T-cell (primary cell): Measurements from ENCODE around the gene APOL4. TPM values are rescaled to one million over a fixed set of nuclear protein-coding genes. Genes with fewer than 3 reads are reported as not detected.
A peak's percentile ranks its signal among the peaks of the same experiment; 100 is the strongest.

ENCODE experiments used
- ATAC-seq, 4 experiments: fragments of 200-7000 bp in 3 of 4; fragments of 150-1000 bp in 1 of 4; cut with Tn5 transposase; replicated peaks in 1 of 4; 1 replicate in 3 of 4; 2 replicates in 1 of 4; pipeline ENCODE4 v1.10.0; 2021; ENCODE audit warnings: moderate library complexity in 3 of 4, mild to moderate bottlenecking in 2 of 4, moderate number of reproducible peaks in 1 of 4
- CTCF ChIA-PET, 2 donors: fragments of 300-600 bp; sonication (Branson Sonifier 250); formaldehyde crosslinking; loops; one replicate each; lab custom pipeline; 2022; ENCODE audit warnings: antibody characterized with exemption in 2 of 2; lab: Charles Lee
- POLR2A ChIA-PET, 2 donors: fragments of 300-600 bp; sonication (Branson Sonifier 250); formaldehyde crosslinking; loops; one replicate each; lab custom pipeline; 2022; ENCODE audit warnings: antibody characterized with exemption in 2 of 2; lab: Charles Lee
- DNase-seq, 35 experiments: peaks; one replicate each; pipeline versions ENCODE4 v3.0.0 to v3.0.0-alpha.2; 2013 to 2023
- H3K27ac ChIP-seq: one replicate; pipeline ENCODE4 v1.5.1; 2013; ENCODE audit warnings: low read length
- H3K27me3 ChIP-seq, 2 experiments: replicated peaks in 1 of 2; 1 replicate in 1 of 2; 2 replicates in 1 of 2; pipeline versions ENCODE4 v1.6.1 to v1.7.0; 2013; ENCODE audit warnings: low read length in 1 of 2, mixed read lengths in 1 of 2; ENCODE audit not compliant: control insufficient read depth in 2 of 2, insufficient read depth in 2 of 2; ENCODE audit errors: extremely low read depth in 1 of 2
- H3K36me3 ChIP-seq, 2 donors: 1 replicate in 1 of 2; 2 replicates in 1 of 2; pipeline versions ENCODE4 v1.6.1 to v1.7.0; 2013; ENCODE audit warnings: low read length in 1 of 2; ENCODE audit not compliant: control insufficient read depth in 2 of 2, insufficient read depth in 1 of 2; ENCODE audit errors: extremely low read depth in 1 of 2
- H3K4me1 ChIP-seq, 2 experiments: 1 replicate in 1 of 2; 2 replicates in 1 of 2; pipeline versions ENCODE4 v1.6.1 to v1.7.0; 2013; ENCODE audit warnings: low read length in 2 of 2, mixed read lengths in 1 of 2; ENCODE audit not compliant: insufficient read depth in 2 of 2, control insufficient read depth in 1 of 2; ENCODE audit errors: extremely low read depth in 1 of 2
- H3K4me3 ChIP-seq, 2 donors: 1 replicate in 1 of 2; 2 replicates in 1 of 2; pipeline versions ENCODE4 v1.5.1 to v1.7.0; 2013; ENCODE audit warnings: mild to moderate bottlenecking in 2 of 2, low read length in 1 of 2, moderate library complexity in 1 of 2; ENCODE audit not compliant: control insufficient read depth in 1 of 2; ENCODE audit errors: extremely low read depth in 1 of 2
- H3K9me3 ChIP-seq: 2 replicates; pipeline ENCODE4 v1.7.0; 2013
- H3K27ac Mint-ChIP-seq, 2 donors: one replicate each; pipeline ENCODE4 v1.8.0; 2020 to 2021; ENCODE audit warnings: mild to moderate bottlenecking in 2 of 2, mixed read lengths in 2 of 2
- H3K27me3 Mint-ChIP-seq, 2 donors: one replicate each; pipeline ENCODE4 v1.8.0; 2021 to 2022; ENCODE audit warnings: mixed read lengths in 2 of 2
- H3K36me3 Mint-ChIP-seq: one replicate; pipeline ENCODE4 v1.8.0; 2021; ENCODE audit warnings: mixed read lengths
- H3K4me1 Mint-ChIP-seq, 3 donors: one replicate each; pipeline ENCODE4 v1.8.0; 2020 to 2022; ENCODE audit warnings: mixed read lengths in 3 of 3, mild to moderate bottlenecking in 1 of 3
- H3K4me3 Mint-ChIP-seq, 3 donors: one replicate each; pipeline ENCODE4 v1.8.0; 2020 to 2022; ENCODE audit warnings: mild to moderate bottlenecking in 3 of 3, mixed read lengths in 3 of 3, moderate library complexity in 3 of 3
- H3K9me3 Mint-ChIP-seq, 3 donors: one replicate each; pipeline ENCODE4 v1.8.0; 2020 to 2022; ENCODE audit warnings: mixed read lengths in 3 of 3
- WGBS: methylation state at CpG from one replicate; pipeline ENCODE4 v1.1.5; 2013; ENCODE audit warnings: missing lambda C conversion rate; ENCODE audit not compliant: insufficient coverage; 5-methylcytosine and 5-hydroxymethylcytosine counted together
- total RNA-seq, 35 experiments: library from RNA in 6 of 35; stranded (reverse) in 6 of 35; fragments of 120-200 nt in 1 of 35; gene quantifications; one replicate each; pipeline versions ENCODE4 v1.2.1 to v1.2.4 and lab custom pipeline; 2013 to 2026

APOL4 gene
- total RNA-seq, 5 donors from 2014 or later (not counting 1 experiment from before 2014, with no cell fraction given), result 0.22 to 0.72 TPM; not detected in 3

DNA sequence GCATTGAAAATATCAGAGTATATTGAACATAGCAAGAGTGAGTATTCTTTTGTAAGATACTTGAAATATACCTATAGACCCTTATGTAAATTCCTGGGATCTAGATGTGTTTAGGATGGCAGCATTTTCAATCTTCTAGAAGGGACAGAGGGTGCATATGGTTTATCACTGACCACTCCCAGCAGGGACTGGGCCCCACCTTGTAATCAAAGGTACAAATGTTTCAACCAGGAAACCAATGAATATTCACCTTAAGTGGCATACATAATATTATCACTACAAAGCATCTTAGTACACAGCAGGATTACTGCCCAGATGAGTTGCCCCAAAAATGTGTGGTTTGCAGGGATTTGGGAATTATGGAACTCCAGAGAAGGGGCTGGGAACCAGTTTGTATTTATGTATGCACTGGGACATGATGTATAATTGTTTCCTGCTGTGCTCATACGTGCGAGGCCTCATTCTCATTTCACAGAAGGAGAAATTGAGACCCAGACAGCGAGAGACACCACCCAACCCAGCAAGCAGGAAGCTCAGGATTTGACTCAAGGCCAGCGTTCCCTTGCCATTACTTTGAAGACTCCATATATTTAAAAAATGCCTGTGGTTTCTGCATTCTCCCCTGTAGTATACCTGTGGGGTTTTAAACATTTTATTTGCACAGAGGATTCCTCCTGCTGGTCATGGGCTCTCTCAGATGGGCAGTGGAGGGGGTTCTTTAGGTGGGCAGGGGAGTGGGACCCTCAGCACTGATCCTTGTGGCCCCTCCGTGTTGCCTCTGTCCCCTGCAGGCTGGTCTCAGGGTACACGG is 5.2 kb downstream of the APOL4 start:
- Mint-ChIP-seq H3K36me3 (no peaks in the 10 kb centered on the region), H3K4me3 (no peak overlapping the region), H3K9me3 (no peaks in the 10 kb centered on the region), H3K27me3 (peaks cover 4 to 10% of the 10 kb centered on the region in 2 donors), H3K27ac (no peak overlapping the region), H3K4me1 (peaks cover 15 to 22% (median 16%) of the 10 kb centered on the region in 3 donors)
- POLR2A ChIA-PET, result no interaction called here
- no peak for ATAC-seq
- Histone ChIP-seq H3K9me3 (no peaks in the 10 kb centered on the region), H3K27me3 (peaks cover 0 to 20% of the 10 kb centered on the region in 2 experiments), H3K4me3 (no peak overlapping the region), H3K36me3 (no peaks in the 10 kb centered on the region), H3K4me1 (peaks cover 0 to 14% of the 10 kb centered on the region in 2 experiments), H3K27ac (no peak overlapping the region)
- CTCF ChIA-PET, result interaction anchor here in 1 of 2 donors (1.2 kb wide), 1 partner anchor 25 kb away, joined by 3 read pairs; no protein-coding TSS in a partner anchor
- WGBS, result 29% methylated on average over 2 of the region's 6 CpGs
- DNase-seq, result no peak

- no peak overlapping the region for H3K27ac Mint-ChIP-seq
- DNase-seq (peak in 26 of 35 experiments; percentile 1 to 44 (median 19)), ATAC-seq (peak; percentile 58 to 74 (median 66))
- no peaks in the 10 kb centered on the region for H3K36me3 Mint-ChIP-seq
- CTCF ChIA-PET, result interaction anchor here in 1 of 2 donors (0.9 to 1.0 kb wide), 3 partner anchors 26 to 292 kb away, joined by 3 read pairs; no protein-coding TSS in a partner anchor
- peaks cover 0 to 14% of the 10 kb centered on the region in 2 experiments for H3K4me1 ChIP-seq
- no peaks in the 10 kb centered on the region for H3K9me3 ChIP-seq
- H3K27ac ChIP-seq, result no peak overlapping the region
- H3K36me3 ChIP-seq, result no peaks in the 10 kb centered on the region
- WGBS, result 36% methylated on average over 4 of the region's 5 CpGs
- peaks cover 0 to 21% of the 10 kb centered on the region in 2 experiments for H3K27me3 ChIP-seq
- H3K27me3 Mint-ChIP-seq, result peaks cover 4 to 7% of the 10 kb centered on the region in 2 donors
- H3K4me3 Mint-ChIP-seq, result no peak overlapping the region
- no peaks in the 10 kb centered on the region for H3K9me3 Mint-ChIP-seq
- H3K4me1 Mint-ChIP-seq, result peaks cover 15 to 22% (median 16%) of the 10 kb centered on the region in 3 donors
- POLR2A ChIA-PET, result no interaction called here
- H3K4me3 ChIP-seq, result no peak overlapping the region
Observed at GRCh38 chr22:36194971-36195370, 6.6 kb downstream of the APOL4 start.

- H3K27me3 Mint-ChIP-seq, result peaks cover 4 to 6% of the 10 kb centered on the region in 2 donors
- DNase-seq, result no peak
- H3K4me3 Mint-ChIP-seq, result no peak overlapping the region
- peaks cover 15 to 22% (median 16%) of the 10 kb centered on the region in 3 donors for H3K4me1 Mint-ChIP-seq
- POLR2A ChIA-PET, result no interaction called here
- Histone ChIP-seq H3K4me1 (peaks cover 0 to 14% of the 10 kb centered on the region in 2 experiments), H3K9me3 (no peaks in the 10 kb centered on the region), H3K36me3 (no peaks in the 10 kb centered on the region), H3K4me3 (no peak overlapping the region), H3K27me3 (peaks cover 0 to 26% of the 10 kb centered on the region in 2 experiments), H3K27ac (no peak overlapping the region)
- H3K9me3 Mint-ChIP-seq, result no peaks in the 10 kb centered on the region
- no peak for ATAC-seq
- no peaks in the 10 kb centered on the region for H3K36me3 Mint-ChIP-seq
- CTCF ChIA-PET, result interaction anchor here in 1 of 2 donors (0.9 to 1.0 kb wide), 3 partner anchors 27 to 292 kb away, joined by 3 read pairs; no protein-coding TSS in a partner anchor
- 82% methylated on average over 2 of the region's 2 CpGs for WGBS
- peak overlapping the region in 1 of 2 donors; percentile 34 for H3K27ac Mint-ChIP-seq
Observed at GRCh38 chr22:36194385-36194784, 7.2 kb downstream of the APOL4 start.

DNA sequence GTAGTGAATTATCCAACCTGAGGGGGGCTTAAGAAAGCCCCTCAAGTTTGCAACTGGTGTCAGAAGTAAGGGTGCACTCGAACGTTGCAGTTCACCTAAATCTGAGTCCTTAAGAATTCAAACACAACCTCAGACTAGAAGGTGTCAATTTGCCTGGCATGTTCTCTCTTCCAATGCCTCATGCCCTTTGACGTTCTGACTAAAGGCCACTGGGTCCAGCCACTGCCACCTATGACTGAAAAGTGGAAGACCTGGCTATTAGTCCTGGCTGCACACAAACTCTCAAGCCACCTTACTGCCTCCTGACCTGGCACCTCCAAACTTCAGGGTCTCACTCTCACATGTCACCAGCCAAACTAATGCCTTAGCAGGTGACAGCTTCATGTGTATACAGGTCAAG is 8.0 kb downstream of the APOL4 start:
- Mint-ChIP-seq H3K9me3 (no peaks in the 10 kb centered on the region), H3K27ac (no peak overlapping the region), H3K27me3 (peaks cover 4 to 6% of the 10 kb centered on the region in 2 donors), H3K36me3 (no peaks in the 10 kb centered on the region), H3K4me1 (peaks cover 15 to 22% (median 16%) of the 10 kb centered on the region in 3 donors), H3K4me3 (no peak overlapping the region)
- DNase-seq (no peak), ATAC-seq (no peak)
- no peaks in the 10 kb centered on the region for H3K36me3 ChIP-seq
- no peaks in the 10 kb centered on the region for H3K9me3 ChIP-seq
- peaks cover 0 to 14% of the 10 kb centered on the region in 2 experiments for H3K4me1 ChIP-seq
- no peak overlapping the region for H3K27ac ChIP-seq
- no peak overlapping the region for H3K4me3 ChIP-seq
- 51% methylated on average over 3 of the region's 3 CpGs for WGBS
- ChIA-PET CTCF (no interaction called here), POLR2A (no interaction called here)
- H3K27me3 ChIP-seq, result peaks cover 0 to 23% of the 10 kb centered on the region in 2 experiments

DNA sequence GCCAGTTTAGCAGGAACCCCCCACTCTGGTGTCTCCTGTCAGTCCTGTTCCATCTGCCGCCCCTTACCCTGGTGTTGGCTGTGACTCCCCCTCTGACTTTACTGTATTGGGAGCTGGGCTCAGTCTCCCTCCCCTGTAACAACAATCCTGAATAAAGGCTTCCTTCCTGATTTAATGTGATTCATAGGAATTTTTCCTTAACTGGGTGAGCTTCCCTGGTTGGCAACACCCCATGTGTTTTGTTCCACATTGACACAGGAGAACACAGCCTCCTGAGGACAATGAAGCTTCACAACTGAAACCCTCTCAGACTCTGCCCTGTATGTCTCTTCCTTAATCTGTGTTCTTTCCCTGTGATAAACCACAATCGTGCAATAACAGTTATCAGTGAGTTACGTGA is 8.4 kb downstream of the APOL4 start:
- H3K27ac ChIP-seq, result no peak overlapping the region
- H3K4me3 Mint-ChIP-seq, result no peak overlapping the region
- no peak overlapping the region for H3K27ac Mint-ChIP-seq
- POLR2A ChIA-PET, result no interaction called here
- DNase-seq, result no peak
- H3K4me3 ChIP-seq, result no peak overlapping the region
- WGBS, result no CpG with 5 or more reads among the region's 3 CpGs
- peaks cover 0 to 14% of the 10 kb centered on the region in 2 experiments for H3K4me1 ChIP-seq
- H3K27me3 Mint-ChIP-seq, result peaks cover 2 to 3% of the 10 kb centered on the region in 2 donors
- no peaks in the 10 kb centered on the region for H3K36me3 ChIP-seq
- H3K27me3 ChIP-seq, result peaks cover 0 to 21% of the 10 kb centered on the region in 2 experiments
- no peaks in the 10 kb centered on the region for H3K9me3 ChIP-seq
- H3K9me3 Mint-ChIP-seq, result no peaks in the 10 kb centered on the region
- CTCF ChIA-PET, result no interaction called here
- no peaks in the 10 kb centered on the region for H3K36me3 Mint-ChIP-seq
- ATAC-seq, result no peak
- peaks cover 12 to 18% (median 14%) of the 10 kb centered on the region in 3 donors for H3K4me1 Mint-ChIP-seq

GRCh38 chr22:36192542-36192941 is 9.1 kb downstream of the APOL4 start:
- ATAC-seq (no peak), DNase-seq (no peak)
- Mint-ChIP-seq H3K36me3 (no peaks in the 10 kb centered on the region), H3K27me3 (no peaks in the 10 kb centered on the region), H3K4me3 (no peak overlapping the region), H3K4me1 (peaks cover 6 to 12% (median 8%) of the 10 kb centered on the region in 3 donors), H3K9me3 (no peaks in the 10 kb centered on the region), H3K27ac (no peak overlapping the region)
- ChIA-PET POLR2A (no interaction called here), CTCF (no interaction called here)
- Histone ChIP-seq H3K36me3 (no peaks in the 10 kb centered on the region), H3K9me3 (no peaks in the 10 kb centered on the region), H3K4me3 (no peak overlapping the region), H3K27me3 (peaks cover 0 to 18% of the 10 kb centered on the region in 2 experiments), H3K27ac (no peak overlapping the region), H3K4me1 (peaks cover 0 to 10% of the 10 kb centered on the region in 2 experiments)
- 56% methylated on average over 3 of the region's 4 CpGs for WGBS
